ENCODE measurements around the gene ACAP3. TPM values are rescaled to one million over a fixed set of nuclear protein-coding genes. Genes with fewer than 3 reads are reported as not detected.

Gene ACAP3, protein sequence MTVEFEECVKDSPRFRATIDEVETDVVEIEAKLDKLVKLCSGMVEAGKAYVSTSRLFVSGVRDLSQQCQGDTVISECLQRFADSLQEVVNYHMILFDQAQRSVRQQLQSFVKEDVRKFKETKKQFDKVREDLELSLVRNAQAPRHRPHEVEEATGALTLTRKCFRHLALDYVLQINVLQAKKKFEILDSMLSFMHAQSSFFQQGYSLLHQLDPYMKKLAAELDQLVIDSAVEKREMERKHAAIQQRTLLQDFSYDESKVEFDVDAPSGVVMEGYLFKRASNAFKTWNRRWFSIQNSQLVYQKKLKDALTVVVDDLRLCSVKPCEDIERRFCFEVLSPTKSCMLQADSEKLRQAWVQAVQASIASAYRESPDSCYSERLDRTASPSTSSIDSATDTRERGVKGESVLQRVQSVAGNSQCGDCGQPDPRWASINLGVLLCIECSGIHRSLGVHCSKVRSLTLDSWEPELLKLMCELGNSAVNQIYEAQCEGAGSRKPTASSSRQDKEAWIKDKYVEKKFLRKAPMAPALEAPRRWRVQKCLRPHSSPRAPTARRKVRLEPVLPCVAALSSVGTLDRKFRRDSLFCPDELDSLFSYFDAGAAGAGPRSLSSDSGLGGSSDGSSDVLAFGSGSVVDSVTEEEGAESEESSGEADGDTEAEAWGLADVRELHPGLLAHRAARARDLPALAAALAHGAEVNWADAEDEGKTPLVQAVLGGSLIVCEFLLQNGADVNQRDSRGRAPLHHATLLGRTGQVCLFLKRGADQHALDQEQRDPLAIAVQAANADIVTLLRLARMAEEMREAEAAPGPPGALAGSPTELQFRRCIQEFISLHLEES
- 20.0 and 24.2 TPM in 2 replicates for total RNA-seq (2014; rRNA removed; shearing (Covaris generic); ENCODE audit: low replicate concordance)

DNA sequence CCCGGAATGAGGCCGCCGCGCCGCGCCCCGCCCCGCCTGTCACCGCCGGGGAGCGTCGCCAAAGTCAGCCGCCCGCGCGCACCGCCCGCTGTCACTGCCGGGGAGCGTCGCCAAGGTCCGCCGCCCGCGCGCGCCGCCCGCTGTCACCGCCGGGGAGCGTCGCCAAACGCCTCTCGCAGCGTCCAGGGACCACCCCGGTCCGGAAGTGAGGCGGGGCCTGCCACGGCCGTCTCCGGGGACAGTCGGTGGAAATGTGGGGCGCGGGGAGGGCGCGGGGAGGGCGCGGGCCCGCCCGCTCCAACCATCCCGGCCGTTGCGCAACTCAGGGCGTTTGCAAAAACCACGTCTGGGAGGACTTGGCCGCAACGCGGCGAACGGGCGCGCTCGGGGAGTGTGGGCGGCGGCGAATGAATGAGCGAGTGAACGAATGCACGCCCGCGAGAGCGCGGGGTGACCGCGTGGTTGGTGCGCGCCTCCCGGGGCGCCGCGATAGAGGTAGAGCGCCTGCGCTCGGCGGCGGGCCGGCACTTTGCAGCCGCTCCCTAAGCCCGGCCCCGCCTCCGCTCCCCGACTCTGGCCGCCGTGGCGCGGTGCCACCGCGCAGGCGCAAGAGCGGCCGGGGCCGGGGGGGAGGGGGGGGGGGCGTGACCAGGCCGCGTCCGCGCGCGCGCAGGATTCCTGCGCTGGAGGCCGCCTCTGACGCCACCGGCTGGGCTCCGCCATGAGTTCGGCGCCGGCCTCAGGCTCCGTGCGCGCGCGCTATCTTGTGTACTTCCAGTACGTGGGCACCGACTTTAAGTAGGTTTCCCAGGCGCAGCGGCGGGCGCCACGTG, at the start of gene ACAP3, which contains the start of gene PUSL1:
ACAP3 (minus strand) TSS at position 8 of the 833 bp plus-strand sequence. CDS start 115 bp downstream, outside the sequence.
PUSL1 (plus strand) TSS at position 675 of the 833 bp plus-strand sequence; CDS start at position 722, 47 bp downstream.
- peaks cover 34% of the 10 kb centered on the region for H3K36me3 ChIP-seq
- H3K9me3 ChIP-seq = no peaks in the 10 kb centered on the region
- no peaks in the 10 kb centered on the region for H3K27me3 ChIP-seq
- H3K4me3 ChIP-seq = peak within 1 kb of the TSS; percentile 65
- peak; percentile 93 for DNase-seq

DNA sequence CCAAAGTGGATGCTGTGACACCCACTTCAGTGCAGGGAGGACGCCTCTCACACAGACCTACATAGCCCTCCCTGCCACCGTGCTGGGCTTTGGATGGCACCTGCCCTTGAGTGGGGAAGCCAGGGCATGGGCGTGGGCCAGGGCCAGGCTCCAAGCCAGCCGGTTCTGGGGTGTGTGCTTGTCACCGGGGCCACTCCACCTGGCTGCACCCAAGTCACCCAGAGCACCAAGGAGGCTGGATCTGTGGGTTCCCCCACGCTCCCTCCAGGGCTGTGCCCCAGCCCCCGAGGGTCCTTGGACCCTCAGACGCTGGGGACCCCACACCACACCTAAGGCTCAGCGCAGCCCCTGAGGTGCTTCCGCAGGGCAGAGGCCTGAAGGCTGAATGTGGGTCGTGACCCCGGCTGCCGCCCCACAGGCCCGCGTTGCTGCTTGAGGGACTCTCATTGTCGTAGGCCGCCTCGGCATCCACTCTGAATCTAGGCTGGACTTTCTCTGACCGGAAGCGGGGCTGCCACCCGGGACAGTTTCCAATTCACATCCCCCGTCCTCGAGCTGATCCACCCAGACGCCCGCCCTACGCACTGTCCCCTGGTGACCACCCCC, 49.2 kb upstream of the ACAP3 start:
- Histone ChIP-seq H3K36me3 (peaks cover 30% of the 10 kb centered on the region), H3K27me3 (no peaks in the 10 kb centered on the region), H3K9me3 (no peaks in the 10 kb centered on the region), H3K4me3 (peak overlapping the region; percentile 91)
- DNase-seq = peak; percentile 50

DNA sequence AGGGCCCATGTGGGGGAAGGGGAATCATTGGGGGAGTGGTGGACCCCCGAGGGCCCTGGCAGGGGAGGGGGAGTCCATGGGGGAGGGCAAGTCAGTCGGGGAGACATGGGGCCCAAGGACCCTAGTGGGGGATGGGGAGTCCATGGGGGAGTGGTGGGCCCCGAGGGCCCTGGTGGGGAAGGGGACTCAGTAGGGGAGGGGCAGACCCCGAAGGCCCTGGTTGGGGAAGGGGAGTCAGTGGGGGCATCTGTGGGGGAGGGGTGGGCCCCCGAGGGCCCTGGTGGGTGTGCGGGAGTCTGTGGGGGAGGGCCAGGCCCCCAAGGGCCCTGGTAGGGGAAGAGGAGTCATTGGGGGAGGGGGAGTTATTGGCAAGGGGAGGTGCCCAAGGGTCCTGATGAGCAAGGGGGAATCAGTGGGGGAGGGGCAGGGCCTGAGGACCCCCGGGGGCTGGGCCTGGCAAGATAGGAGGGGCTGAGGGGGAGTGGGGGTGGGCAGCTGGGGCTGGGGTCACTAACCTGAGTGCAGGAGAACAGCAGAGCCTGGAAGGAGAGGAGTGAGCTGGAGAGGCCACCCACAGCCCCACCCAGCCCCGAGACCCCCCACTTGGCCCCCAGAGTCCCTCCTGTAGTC, 48.6 kb upstream of the ACAP3 start:
- Histone ChIP-seq H3K36me3 (peaks cover 32% of the 10 kb centered on the region), H3K27me3 (no peaks in the 10 kb centered on the region), H3K4me3 (peak overlapping the region; percentile 91), H3K9me3 (no peaks in the 10 kb centered on the region)
- no peak for DNase-seq

DNA sequence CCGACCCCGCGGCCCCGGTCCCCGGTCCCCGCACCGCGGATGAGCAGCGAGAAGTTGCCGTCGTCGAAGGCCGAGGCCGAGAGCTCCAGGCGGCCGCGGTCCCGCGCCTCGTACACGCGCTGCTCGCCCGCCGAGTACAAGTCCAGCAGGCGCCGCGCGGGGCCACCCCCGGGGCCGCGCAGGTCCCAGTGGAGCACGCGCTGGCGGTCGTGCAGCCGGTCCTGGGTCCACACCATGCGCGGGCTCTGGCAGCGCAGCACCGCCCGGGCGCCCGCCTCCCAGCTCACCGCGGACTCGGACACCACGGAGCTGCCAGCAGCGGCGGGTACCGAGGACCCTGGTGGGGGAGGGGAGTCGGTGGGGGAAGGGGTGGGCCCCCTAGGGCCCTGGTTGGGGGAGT, 47.7 kb upstream of the ACAP3 start:
- Histone ChIP-seq H3K4me3 (peak overlapping the region; percentile 24; the same call in 1 of the 2 replicates), H3K27me3 (no peaks in the 10 kb centered on the region)
- peak; percentile 58 for DNase-seq

DNA sequence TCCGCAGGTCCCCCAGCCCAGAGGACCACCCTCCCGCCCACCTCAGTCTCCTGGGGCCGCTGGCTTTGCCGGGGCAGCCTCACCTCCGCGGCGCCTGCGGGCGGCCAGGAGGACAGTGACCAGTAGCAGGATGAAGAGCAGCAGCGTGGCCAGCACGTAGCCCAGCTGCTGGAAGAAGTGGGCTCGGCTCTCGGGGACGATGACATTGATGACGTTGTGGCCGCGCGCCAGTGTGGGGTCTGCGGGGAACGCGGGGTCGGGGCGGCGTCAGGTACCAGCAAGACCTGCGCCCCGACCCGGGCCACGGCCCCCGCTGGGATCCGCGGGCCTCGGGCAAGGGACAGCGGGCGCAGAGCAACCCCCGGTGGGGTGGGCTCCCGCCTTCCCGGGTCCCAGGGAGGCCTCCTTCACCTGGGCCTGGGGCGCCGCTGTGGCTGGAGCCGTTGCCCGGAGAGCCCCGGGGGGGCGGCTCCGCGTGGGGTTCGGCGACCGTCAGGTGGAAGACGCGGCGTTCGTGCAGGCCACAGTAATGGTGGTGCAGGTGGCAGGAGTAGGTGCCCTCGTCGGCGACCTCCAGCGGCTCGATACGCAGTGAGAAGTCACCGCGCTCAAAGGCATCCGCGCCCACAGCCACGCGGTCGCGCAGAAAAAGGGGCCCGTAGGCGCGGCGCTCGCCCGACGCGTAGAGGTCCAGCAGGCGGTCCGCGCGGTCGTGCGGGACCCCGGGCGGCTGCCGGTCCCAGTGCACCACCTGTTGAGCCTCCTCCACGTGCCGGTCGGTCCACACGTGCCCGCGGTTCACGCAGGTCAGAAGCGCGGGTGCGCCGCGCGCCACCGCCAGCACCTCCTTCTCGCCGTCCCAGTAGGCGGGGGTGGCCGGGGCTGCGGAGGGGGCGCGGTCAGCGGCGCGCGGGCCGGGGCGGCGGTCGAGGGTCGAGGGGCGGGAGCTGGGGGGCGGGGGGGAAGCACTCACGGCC, 46.8 kb upstream of the ACAP3 start:
- no peak for DNase-seq
- no peaks in the 10 kb centered on the region for H3K9me3 ChIP-seq
- H3K4me3 ChIP-seq = no peak overlapping the region
- H3K36me3 ChIP-seq = peaks cover 32% of the 10 kb centered on the region
- H3K27me3 ChIP-seq = no peaks in the 10 kb centered on the region

More for the DNA sequence above, 47.7 kb upstream of the ACAP3 start:
- Histone ChIP-seq H3K9me3 (no peaks in the 10 kb centered on the region), H3K36me3 (peaks cover 32% of the 10 kb centered on the region)

DNA sequence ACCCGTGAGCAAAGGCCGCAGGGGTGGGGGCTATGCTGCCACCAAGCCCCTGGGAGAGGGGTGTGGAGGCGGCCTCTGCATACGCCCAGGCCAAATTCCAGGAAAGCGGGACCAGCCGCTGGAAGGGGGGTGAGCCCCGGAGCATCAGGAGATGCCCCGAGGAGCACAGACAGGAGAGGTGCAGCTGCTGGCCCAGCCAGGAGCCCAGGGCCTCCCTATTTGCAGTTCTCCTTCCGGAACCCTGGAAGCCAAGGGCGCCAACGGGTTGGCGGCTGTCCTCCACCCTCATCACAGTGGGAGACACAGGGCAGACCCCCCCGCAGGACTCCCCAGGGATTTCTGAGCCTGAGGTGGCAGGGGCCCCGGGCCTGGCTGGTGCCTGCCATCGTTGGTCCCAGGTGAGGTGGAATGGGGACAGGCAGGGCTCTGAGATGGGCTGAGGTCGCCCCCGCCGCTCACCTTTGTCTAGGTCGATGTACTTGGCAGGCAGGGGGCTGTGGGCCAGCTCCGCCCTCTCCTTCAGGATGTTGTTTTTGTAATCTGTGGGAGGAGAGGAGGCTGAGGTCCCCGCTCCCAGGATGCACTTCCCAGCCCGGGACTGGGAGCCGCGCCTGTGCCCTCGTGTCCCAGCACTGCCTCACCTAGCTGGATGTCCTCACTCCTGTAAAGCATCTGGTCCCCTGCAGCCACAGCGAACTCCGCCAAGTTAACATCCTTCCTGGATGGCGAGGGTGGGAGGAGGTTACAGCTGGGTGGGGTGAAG, 45.8 kb upstream of the ACAP3 start:
- DNase-seq = no peak
- H3K36me3 ChIP-seq = peaks cover 32% of the 10 kb centered on the region
- no peaks in the 10 kb centered on the region for H3K27me3 ChIP-seq
- H3K9me3 ChIP-seq = no peaks in the 10 kb centered on the region
- H3K4me3 ChIP-seq = no peak overlapping the region

DNA sequence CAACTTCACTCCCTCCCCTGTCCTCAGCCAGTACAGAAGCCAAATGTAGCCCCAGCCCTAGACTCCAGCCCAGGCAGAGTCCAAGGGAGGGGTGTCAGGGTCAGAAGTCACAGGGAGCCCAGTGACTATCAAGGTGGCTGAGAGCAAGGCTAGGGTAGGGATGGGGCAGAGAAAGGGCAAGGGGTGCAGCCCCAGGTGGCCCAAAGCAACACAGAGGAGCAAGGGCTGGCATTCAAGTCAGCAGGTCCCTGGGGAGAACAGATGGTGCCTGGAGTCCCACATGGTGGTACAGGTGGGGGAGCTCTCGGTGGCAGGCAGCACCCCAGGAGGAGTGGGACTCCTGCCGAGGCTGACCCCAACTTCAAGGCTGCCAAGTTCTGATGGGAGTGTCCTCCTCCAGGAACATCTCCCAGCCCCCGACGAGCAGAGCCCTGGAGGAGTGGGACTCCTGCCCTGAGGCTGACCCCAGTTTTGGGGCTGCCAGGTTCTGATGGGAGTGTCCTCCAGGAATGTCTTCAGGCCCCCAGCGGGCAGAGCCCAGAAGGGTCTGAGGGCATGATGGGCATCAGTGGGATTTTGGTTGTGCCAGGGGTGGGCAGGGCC, 45.2 kb upstream of the ACAP3 start:
- no peak for DNase-seq
- Histone ChIP-seq H3K36me3 (peaks cover 35% of the 10 kb centered on the region), H3K4me3 (no peak overlapping the region), H3K9me3 (no peaks in the 10 kb centered on the region), H3K27me3 (no peaks in the 10 kb centered on the region)

DNA sequence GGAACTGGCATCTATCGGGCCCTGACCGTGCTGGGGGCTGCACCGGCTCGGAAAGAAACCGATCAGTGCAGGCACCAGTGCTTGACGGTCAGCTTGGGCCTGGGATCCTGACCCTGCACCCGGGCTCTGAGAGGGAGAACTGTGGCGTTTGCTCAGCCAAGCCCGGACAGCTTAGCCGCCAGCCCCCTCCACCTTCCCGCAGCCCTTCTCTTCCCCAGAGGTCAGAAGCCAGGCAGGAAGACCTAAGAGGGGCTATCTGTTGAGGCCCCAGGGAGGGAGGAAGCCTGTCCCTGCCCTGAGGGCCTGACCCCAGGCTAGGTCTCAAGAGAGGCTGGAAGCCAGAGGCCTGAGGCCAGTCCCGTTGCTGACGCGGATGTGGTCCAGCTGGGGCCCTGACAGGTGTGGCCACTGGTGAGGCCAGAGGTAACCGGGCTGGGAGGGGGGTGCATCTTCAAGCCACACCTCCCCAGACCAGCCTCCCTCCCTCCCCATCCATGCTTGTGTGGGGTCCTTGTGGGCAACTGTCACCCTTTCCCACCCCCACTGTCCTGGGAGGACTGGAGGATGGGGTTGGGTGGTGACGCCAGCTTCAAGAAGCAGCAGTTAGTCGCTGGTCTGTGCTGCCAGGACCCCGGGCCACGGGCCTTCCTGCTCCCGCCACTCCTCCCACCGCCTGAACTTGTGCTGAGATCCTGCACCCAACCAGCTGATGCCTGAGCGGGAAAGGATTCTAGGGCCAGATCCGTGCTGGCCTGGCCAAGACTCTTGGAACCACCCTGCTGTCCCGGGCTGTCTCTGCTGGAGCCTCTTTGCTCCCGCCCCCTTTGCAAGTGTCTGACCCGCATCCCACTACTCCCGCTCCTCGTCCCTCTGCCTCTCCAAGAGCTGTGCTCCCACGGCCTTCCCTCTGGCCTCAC, 44.0 kb upstream of the ACAP3 start:
- peak; percentile 76 for DNase-seq
- H3K9me3 ChIP-seq = no peaks in the 10 kb centered on the region
- H3K4me3 ChIP-seq = peak overlapping the region; percentile 10
- H3K27me3 ChIP-seq = no peaks in the 10 kb centered on the region
- H3K36me3 ChIP-seq = peaks cover 32% of the 10 kb centered on the region

DNA sequence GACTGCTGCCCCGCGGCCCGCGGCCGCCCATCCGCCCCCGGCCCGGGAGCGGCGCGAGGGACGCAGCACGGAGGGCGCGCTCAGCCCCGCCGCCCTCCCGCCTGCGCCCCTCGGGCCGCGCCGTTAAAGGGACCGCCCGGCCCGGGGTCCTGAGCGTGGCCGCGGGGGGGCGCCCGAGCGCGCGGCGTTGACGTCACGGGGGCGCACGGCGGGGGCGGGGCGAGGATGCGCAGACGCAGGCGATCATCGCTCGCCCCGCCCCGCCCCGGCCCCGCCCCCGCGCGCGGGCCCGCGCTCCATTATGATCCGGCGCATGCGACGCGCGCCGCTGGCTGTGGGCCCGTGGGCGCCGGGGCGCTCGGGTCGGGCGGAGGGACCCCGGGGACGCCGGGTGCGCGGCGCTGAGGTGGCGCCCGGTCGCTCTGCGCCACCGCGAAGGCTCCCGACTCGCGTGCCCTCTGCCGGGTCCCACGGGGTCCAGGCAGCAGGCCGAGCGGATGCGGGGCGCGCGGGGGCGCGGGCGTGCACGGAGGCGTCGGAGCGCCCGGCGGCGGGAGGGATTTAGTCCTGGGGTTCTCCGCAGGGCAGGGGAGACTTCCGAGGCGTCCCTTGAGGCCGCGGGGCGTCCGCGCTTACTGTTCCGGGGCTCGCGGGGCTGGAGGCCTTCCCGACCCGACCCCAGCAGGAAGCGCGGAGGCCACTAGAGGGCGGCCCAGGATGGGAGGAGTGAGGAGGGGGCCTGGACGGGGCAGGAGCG, 41.7 kb upstream of the ACAP3 start, which contains the start of gene DVL1:
DVL1 (minus strand) TSS at position 163 of the 757 bp plus-strand sequence. CDS start 353 bp downstream, outside the sequence.
- peaks cover 43% of the 10 kb centered on the region for H3K36me3 ChIP-seq
- peak within 1 kb of the TSS; percentile 66 for H3K4me3 ChIP-seq
- DNase-seq = peak; percentile 74
- no peaks in the 10 kb centered on the region for H3K9me3 ChIP-seq
- no peaks in the 10 kb centered on the region for H3K27me3 ChIP-seq

DNA sequence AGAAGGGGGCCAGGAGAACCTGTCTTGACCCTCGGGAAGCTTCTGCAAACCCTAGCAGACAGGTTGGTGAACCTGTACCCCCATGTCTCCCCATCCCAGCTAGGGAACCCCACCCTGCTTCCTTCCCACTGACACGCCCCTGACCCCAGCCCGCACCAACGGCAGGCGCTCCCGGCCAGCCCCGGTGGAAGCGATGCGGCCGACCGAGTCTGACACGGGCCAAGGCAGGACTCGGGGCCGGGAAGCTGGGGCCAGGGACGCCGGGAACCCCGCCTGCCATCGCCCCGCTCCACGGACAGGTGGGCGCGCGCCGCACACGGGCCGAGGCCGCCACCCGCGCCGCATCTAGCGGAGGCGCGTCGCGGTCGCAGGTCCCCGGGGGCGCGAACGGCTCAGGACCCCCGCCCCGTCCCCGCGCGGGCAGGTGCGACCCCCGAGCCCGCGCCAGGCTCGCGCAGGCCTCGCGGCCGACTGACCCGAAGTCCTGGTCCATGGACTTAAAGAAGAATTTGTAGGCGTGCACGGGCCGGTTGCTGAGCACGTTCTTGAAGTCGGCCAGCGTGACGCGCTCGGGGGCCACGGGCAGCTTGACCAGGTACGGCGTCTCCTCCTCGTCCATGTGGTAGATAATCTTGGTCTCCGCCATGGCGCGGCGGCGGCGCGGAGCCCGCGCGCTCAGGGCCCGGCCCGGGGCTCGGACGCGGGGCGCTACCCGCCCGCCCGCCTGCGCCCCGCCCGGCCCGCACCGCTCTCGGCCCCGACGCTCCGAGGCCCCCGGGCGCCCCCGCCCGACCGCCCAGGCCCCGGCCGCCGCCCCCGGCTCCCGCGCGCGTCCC, 40.9 kb upstream of the ACAP3 start:
- Histone ChIP-seq H3K9me3 (no peaks in the 10 kb centered on the region), H3K36me3 (peaks cover 37% of the 10 kb centered on the region), H3K4me3 (peak overlapping the region; percentile 66), H3K27me3 (no peaks in the 10 kb centered on the region)
- no peak for DNase-seq

DNA sequence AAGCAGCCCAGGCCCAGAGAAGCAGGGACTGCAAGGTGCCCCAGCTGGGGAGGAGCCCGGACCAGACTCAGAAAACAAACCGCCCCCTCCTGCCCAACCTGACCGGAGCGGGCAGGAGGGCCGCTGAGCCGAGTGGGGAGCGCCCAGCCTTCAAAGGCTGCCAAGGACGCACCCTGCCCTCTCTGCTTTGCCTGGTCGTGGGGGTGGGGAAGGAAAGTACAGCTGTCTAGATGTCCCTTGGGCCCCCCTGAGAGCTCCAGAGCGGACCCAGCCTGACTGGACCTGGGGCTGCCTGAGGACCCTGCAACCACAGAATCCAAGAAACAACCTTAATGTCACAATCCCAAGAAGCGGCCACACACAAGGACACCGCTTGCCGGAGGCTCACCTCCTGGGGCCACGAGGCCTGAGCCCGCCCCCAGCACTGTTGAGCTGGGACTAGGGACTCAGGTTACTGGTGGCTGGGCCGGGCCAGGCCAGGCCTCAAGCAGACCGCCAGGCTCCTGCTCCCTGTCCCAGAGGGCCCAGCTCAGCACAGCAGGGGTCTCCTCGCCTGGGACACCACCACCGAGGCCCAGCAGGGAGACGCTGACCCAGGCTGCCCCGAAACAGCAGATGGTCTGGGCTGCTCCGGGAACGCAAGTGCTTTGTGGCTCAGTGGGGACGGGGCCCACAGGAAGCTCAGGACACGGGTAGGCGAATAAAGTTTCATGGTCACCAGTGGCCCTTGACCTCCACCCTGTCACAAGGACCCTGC, 40.1 kb upstream of the ACAP3 start:
- no peaks in the 10 kb centered on the region for H3K27me3 ChIP-seq
- H3K9me3 ChIP-seq = no peaks in the 10 kb centered on the region
- DNase-seq = peak; percentile 61
- peak overlapping the region; percentile 66 for H3K4me3 ChIP-seq
- H3K36me3 ChIP-seq = peaks cover 30% of the 10 kb centered on the region
